ENCODE data around the gene HCN3. TPM values are rescaled to one million over a fixed set of nuclear protein-coding genes. Genes with fewer than 3 reads are reported as not detected.
A peak's percentile ranks its signal among the peaks of the same experiment; 100 is the strongest.

Gene HCN3
- total and polyA plus RNA-seq, 2 of the 13 experiments (the other 11 are each of a cell fraction or from before 2014, with no cell fraction given): 2.4 to 10.2 TPM

DNA sequence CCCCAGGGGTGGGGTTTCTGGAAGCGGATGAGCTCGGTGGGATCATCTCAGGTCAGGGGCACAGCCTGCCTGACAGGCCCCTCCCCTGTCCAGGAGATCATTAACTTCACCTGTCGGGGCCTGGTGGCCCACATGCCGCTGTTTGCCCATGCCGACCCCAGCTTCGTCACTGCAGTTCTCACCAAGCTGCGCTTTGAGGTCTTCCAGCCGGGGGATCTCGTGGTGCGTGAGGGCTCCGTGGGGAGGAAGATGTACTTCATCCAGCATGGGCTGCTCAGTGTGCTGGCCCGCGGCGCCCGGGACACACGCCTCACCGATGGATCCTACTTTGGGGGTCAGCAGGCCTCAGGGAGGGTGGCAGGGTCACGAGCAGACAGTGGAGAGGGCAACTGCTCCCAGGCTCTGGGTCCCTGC lies 8.4 kb downstream of the HCN3 start (continued):
- 0 out of 2 replicates have a peak, but pooled peaks have one; percentile 27 for TF ChIP-seq TGIF2 (CRISPR knock-in tag; IDR thresholded peaks at IDR 0.05)
- TF ChIP-seq, protein P1, sequence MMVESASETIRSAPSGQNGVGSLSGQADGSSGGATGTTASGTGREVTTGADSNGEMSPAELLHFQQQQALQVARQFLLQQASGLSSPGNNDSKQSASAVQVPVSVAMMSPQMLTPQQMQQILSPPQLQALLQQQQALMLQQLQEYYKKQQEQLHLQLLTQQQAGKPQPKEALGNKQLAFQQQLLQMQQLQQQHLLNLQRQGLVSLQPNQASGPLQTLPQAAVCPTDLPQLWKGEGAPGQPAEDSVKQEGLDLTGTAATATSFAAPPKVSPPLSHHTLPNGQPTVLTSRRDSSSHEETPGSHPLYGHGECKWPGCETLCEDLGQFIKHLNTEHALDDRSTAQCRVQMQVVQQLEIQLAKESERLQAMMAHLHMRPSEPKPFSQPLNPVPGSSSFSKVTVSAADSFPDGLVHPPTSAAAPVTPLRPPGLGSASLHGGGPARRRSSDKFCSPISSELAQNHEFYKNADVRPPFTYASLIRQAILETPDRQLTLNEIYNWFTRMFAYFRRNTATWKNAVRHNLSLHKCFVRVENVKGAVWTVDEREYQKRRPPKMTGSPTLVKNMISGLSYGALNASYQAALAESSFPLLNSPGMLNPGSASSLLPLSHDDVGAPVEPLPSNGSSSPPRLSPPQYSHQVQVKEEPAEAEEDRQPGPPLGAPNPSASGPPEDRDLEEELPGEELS (CRISPR knock-in tag; IDR thresholded peaks at IDR 0.05): no peak
- TF ChIP-seq POLR2G (IDR thresholded peaks at IDR 0.05; ENCODE audit: low read depth, low read length): no peak
- TF ChIP-seq HOXA7 (CRISPR knock-in tag; IDR thresholded peaks at IDR 0.05): no peak
- TF ChIP-seq, protein P2, sequence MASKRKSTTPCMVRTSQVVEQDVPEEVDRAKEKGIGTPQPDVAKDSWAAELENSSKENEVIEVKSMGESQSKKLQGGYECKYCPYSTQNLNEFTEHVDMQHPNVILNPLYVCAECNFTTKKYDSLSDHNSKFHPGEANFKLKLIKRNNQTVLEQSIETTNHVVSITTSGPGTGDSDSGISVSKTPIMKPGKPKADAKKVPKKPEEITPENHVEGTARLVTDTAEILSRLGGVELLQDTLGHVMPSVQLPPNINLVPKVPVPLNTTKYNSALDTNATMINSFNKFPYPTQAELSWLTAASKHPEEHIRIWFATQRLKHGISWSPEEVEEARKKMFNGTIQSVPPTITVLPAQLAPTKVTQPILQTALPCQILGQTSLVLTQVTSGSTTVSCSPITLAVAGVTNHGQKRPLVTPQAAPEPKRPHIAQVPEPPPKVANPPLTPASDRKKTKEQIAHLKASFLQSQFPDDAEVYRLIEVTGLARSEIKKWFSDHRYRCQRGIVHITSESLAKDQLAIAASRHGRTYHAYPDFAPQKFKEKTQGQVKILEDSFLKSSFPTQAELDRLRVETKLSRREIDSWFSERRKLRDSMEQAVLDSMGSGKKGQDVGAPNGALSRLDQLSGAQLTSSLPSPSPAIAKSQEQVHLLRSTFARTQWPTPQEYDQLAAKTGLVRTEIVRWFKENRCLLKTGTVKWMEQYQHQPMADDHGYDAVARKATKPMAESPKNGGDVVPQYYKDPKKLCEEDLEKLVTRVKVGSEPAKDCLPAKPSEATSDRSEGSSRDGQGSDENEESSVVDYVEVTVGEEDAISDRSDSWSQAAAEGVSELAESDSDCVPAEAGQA (IDR thresholded peaks at IDR 0.05; ENCODE audit: low read depth): 0 out of 2 replicates have a peak, but pooled peaks have one; percentile 39
- TF ChIP-seq, protein P2 (CRISPR knock-in tag; IDR thresholded peaks at IDR 0.05; ENCODE audit: borderline replicate concordance): no peak
- TF ChIP-seq ASH2L (IDR thresholded peaks at IDR 0.05; ENCODE audit: insufficient read length, low read depth, low read length): peak; percentile 31
- TF ChIP-seq ATRX (CRISPR knock-in tag; IDR thresholded peaks at IDR 0.05; ENCODE audit: borderline replicate concordance): no peak
- no peak; the same call in 1 of the 2 replicates for TF ChIP-seq NFKB2 (CRISPR knock-in tag; IDR thresholded peaks at IDR 0.05; ENCODE audit: borderline replicate concordance)
- TF ChIP-seq ZNF543 (CRISPR knock-in tag; IDR thresholded peaks at IDR 0.05): no peak
- no peak for TF ChIP-seq SP1 (IDR thresholded peaks at IDR 0.05)
- TF ChIP-seq SP1 (CRISPR knock-in tag; IDR thresholded peaks at IDR 0.05): no peak
- no peak for TF ChIP-seq STAG1 (CRISPR knock-in tag; IDR thresholded peaks at IDR 0.05)
- TF ChIP-seq, protein P3, sequence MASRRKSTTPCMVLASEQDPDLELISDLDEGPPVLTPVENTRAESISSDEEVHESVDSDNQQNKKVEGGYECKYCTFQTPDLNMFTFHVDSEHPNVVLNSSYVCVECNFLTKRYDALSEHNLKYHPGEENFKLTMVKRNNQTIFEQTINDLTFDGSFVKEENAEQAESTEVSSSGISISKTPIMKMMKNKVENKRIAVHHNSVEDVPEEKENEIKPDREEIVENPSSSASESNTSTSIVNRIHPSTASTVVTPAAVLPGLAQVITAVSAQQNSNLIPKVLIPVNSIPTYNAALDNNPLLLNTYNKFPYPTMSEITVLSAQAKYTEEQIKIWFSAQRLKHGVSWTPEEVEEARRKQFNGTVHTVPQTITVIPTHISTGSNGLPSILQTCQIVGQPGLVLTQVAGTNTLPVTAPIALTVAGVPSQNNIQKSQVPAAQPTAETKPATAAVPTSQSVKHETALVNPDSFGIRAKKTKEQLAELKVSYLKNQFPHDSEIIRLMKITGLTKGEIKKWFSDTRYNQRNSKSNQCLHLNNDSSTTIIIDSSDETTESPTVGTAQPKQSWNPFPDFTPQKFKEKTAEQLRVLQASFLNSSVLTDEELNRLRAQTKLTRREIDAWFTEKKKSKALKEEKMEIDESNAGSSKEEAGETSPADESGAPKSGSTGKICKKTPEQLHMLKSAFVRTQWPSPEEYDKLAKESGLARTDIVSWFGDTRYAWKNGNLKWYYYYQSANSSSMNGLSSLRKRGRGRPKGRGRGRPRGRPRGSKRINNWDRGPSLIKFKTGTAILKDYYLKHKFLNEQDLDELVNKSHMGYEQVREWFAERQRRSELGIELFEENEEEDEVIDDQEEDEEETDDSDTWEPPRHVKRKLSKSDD (CRISPR knock-in tag; IDR thresholded peaks at IDR 0.05; ENCODE audit: low read depth): peak; percentile 39; the same call in 1 of the 2 replicates
- TF ChIP-seq SRSF9 (IDR thresholded peaks at IDR 0.05; ENCODE audit: borderline replicate concordance, insufficient read depth, low read depth, low read length, poor library complexity, severe bottlenecking): no peak
- no peak for TF ChIP-seq ZNF703 (CRISPR knock-in tag; IDR thresholded peaks at IDR 0.05; ENCODE audit: borderline replicate concordance)
- no peak for TF ChIP-seq NRL (CRISPR knock-in tag; IDR thresholded peaks at IDR 0.05; ENCODE audit: borderline replicate concordance)
- TF ChIP-seq ZNF431 (CRISPR knock-in tag; IDR thresholded peaks at IDR 0.05; ENCODE audit: borderline replicate concordance, low read depth): 0 out of 2 replicates have a peak, but pooled peaks have one; percentile 24
- no peak for TF ChIP-seq ZNF510 (CRISPR knock-in tag; IDR thresholded peaks at IDR 0.05; ENCODE audit: low read depth)
- TF ChIP-seq ZNF484 (CRISPR knock-in tag; IDR thresholded peaks at IDR 0.05; ENCODE audit: borderline replicate concordance, low read depth): no peak
